Measurements from ENCODE around the gene CACNA1F.

The CACNA1F gene

DNA sequence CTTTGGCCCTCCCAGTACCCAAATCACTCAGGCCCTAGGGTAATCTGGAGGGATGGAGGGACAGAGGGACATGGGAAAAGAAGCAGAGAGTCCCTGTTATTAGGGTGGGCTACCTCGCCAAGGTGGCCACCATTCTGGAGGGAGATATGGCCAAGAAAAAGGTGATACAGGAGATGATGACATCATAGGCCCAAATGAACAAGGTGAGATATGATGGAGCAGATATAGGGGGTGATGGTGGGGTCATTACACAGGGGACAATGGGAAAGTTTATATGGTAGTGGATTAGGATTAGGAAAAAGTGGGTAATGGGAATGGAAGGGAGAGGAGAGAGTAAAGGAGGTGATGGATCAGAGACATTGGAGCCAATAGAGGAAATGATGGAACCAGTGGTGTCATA is 20.3 kb downstream of the CACNA1F start:
- no peak for TF ChIP-seq BACH2 (CRISPR knock-in tag; IDR thresholded peaks at IDR 0.05; ENCODE audit: borderline replicate concordance)
- no peak for TF ChIP-seq ZNF70 (CRISPR knock-in tag; IDR thresholded peaks at IDR 0.05)
- no peak for TF ChIP-seq PPARA (CRISPR knock-in tag; IDR thresholded peaks at IDR 0.05; ENCODE audit: borderline replicate concordance)
- TF ChIP-seq, protein P1, sequence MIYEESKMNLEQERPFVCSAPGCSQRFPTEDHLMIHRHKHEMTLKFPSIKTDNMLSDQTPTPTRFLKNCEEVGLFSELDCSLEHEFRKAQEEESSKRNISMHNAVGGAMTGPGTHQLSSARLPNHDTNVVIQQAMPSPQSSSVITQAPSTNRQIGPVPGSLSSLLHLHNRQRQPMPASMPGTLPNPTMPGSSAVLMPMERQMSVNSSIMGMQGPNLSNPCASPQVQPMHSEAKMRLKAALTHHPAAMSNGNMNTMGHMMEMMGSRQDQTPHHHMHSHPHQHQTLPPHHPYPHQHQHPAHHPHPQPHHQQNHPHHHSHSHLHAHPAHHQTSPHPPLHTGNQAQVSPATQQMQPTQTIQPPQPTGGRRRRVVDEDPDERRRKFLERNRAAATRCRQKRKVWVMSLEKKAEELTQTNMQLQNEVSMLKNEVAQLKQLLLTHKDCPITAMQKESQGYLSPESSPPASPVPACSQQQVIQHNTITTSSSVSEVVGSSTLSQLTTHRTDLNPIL (CRISPR knock-in tag; IDR thresholded peaks at IDR 0.05; ENCODE audit: low read depth), result no peak
- no peak for TF ChIP-seq GLIS3 (CRISPR knock-in tag; IDR thresholded peaks at IDR 0.05)
- TF ChIP-seq RARB (CRISPR knock-in tag; IDR thresholded peaks at IDR 0.05), result no peak
- TF ChIP-seq TCF4 (CRISPR knock-in tag; IDR thresholded peaks at IDR 0.05; ENCODE audit: borderline replicate concordance), result no peak
- no peak for TF ChIP-seq SNAI2 (CRISPR knock-in tag; IDR thresholded peaks at IDR 0.05)
- no peak for TF ChIP-seq CSDC2 (CRISPR knock-in tag; IDR thresholded peaks at IDR 0.05)
- TF ChIP-seq, protein P2, sequence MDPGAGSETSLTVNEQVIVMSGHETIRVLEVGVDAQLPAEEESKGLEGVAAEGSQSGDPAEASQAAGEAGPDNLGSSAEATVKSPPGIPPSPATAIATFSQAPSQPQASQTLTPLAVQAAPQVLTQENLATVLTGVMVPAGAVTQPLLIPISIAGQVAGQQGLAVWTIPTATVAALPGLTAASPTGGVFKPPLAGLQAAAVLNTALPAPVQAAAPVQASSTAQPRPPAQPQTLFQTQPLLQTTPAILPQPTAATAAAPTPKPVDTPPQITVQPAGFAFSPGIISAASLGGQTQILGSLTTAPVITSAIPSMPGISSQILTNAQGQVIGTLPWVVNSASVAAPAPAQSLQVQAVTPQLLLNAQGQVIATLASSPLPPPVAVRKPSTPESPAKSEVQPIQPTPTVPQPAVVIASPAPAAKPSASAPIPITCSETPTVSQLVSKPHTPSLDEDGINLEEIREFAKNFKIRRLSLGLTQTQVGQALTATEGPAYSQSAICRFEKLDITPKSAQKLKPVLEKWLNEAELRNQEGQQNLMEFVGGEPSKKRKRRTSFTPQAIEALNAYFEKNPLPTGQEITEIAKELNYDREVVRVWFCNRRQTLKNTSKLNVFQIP (CRISPR knock-in tag; IDR thresholded peaks at IDR 0.05; ENCODE audit: borderline replicate concordance, low read depth), result no peak
- no peak for TF ChIP-seq ARNTL (CRISPR knock-in tag; IDR thresholded peaks at IDR 0.05; ENCODE audit: borderline replicate concordance, low read depth)
- TF ChIP-seq ZFP30 (CRISPR knock-in tag; IDR thresholded peaks at IDR 0.05), result no peak
- no peak for TF ChIP-seq ESRRG (CRISPR knock-in tag; IDR thresholded peaks at IDR 0.05)
- TF ChIP-seq ZNF8 (CRISPR knock-in tag; IDR thresholded peaks at IDR 0.05), result no peak
- TF ChIP-seq ZFP3 (CRISPR knock-in tag; IDR thresholded peaks at IDR 0.05), result no peak
- no peak for TF ChIP-seq ISL1 (CRISPR knock-in tag; IDR thresholded peaks at IDR 0.05)
- TF ChIP-seq, protein P3, sequence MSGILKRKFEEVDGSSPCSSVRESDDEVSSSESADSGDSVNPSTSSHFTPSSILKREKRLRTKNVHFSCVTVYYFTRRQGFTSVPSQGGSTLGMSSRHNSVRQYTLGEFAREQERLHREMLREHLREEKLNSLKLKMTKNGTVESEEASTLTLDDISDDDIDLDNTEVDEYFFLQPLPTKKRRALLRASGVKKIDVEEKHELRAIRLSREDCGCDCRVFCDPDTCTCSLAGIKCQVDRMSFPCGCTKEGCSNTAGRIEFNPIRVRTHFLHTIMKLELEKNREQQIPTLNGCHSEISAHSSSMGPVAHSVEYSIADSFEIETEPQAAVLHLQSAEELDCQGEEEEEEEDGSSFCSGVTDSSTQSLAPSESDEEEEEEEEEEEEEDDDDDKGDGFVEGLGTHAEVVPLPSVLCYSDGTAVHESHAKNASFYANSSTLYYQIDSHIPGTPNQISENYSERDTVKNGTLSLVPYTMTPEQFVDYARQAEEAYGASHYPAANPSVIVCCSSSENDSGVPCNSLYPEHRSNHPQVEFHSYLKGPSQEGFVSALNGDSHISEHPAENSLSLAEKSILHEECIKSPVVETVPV (CRISPR knock-in tag; IDR thresholded peaks at IDR 0.05), result no peak
- TF ChIP-seq TOX (CRISPR knock-in tag; IDR thresholded peaks at IDR 0.05; ENCODE audit: borderline replicate concordance), result no peak
- ATAC-seq, result no peak

DNA sequence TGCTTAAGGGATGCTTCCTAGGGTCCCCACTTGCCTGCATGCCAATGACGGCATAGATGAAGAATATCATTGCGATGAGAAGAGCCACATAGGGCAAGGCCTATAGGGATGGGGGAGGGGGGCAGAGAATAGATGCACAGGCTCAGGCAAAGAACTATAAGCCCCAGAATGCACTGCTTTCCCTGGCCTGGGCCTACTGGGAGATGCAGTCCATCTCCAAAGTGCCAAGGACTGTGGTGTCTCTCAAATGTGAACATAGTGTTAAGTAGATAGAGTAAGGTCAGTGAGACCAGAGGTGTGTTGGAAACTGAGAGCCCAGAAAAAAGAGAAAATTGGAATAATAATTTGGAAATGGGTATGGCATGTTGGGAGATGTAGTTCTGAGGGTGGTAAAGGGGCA is 20.9 kb downstream of the CACNA1F start:
- TF ChIP-seq ZC3H10 (CRISPR knock-in tag; IDR thresholded peaks at IDR 0.05) (no peak), SNAI2 (CRISPR knock-in tag; IDR thresholded peaks at IDR 0.05) (no peak), PPARA (CRISPR knock-in tag; IDR thresholded peaks at IDR 0.05; ENCODE audit: borderline replicate concordance) (no peak), TOX (CRISPR knock-in tag; IDR thresholded peaks at IDR 0.05; ENCODE audit: borderline replicate concordance) (no peak), ZFP3 (CRISPR knock-in tag; IDR thresholded peaks at IDR 0.05) (no peak), BACH2 (CRISPR knock-in tag; IDR thresholded peaks at IDR 0.05; ENCODE audit: borderline replicate concordance) (no peak), GLIS3 (CRISPR knock-in tag; IDR thresholded peaks at IDR 0.05) (no peak), ZNF70 (CRISPR knock-in tag; IDR thresholded peaks at IDR 0.05) (no peak)
- TF ChIP-seq, protein P2 (CRISPR knock-in tag; IDR thresholded peaks at IDR 0.05; ENCODE audit: borderline replicate concordance, low read depth), result no peak

DNA sequence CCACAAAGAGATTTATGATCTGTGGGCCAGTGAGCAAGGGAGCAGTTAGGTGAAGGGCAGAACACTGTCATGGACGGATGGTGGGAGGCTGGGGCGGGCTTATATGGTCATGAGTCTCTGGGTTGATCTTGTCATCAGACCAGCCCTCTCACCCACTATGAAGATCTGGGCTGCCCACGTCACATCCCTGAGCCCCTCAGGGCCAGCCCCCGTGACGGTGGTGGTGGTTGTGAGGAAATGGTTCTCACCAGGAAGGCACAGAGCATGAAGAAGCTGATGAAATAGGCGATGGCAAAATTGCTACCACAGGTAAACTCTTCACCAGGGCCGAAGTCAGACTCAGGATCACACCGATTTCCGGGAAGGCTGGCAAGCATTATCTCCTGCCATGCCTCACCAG is 22.1 kb downstream of the CACNA1F start:
- TF ChIP-seq ZC3H10 (CRISPR knock-in tag; IDR thresholded peaks at IDR 0.05), result no peak
- ATAC-seq, result no peak

More for the DNA sequence above, 20.9 kb downstream of the CACNA1F start:
- ATAC-seq, result no peak

DNA sequence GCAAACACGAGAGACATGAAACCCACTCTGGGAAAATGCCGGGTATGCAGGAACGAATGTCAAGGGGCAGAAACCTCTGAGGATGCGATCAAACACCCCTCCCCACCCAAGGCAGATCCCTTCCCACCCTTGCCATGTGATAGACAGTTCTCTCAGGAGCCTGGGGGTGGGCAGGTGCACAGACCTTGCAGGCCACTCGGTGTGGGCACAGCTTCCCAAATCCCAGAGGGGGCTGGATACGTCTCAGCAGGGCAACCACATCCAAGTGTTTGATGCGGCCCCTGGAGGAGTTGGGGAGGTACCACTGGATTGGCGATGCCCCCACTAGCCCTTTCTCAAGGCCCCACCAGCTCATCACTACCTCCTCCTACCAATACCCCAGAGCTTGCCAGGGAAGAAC is 22.7 kb downstream of the CACNA1F start:
- no peak for ATAC-seq
- TF ChIP-seq GLIS3 (CRISPR knock-in tag; IDR thresholded peaks at IDR 0.05) (no peak), TCF4 (CRISPR knock-in tag; IDR thresholded peaks at IDR 0.05; ENCODE audit: borderline replicate concordance) (no peak), ZNF70 (CRISPR knock-in tag; IDR thresholded peaks at IDR 0.05) (no peak), ARNTL (CRISPR knock-in tag; IDR thresholded peaks at IDR 0.05; ENCODE audit: borderline replicate concordance, low read depth) (no peak), TOX (CRISPR knock-in tag; IDR thresholded peaks at IDR 0.05; ENCODE audit: borderline replicate concordance) (no peak), ZFP3 (CRISPR knock-in tag; IDR thresholded peaks at IDR 0.05) (no peak), RARB (CRISPR knock-in tag; IDR thresholded peaks at IDR 0.05) (no peak), OSR1 (CRISPR knock-in tag; IDR thresholded peaks at IDR 0.05) (no peak), ZNF8 (CRISPR knock-in tag; IDR thresholded peaks at IDR 0.05) (no peak)
- TF ChIP-seq, protein P4, sequence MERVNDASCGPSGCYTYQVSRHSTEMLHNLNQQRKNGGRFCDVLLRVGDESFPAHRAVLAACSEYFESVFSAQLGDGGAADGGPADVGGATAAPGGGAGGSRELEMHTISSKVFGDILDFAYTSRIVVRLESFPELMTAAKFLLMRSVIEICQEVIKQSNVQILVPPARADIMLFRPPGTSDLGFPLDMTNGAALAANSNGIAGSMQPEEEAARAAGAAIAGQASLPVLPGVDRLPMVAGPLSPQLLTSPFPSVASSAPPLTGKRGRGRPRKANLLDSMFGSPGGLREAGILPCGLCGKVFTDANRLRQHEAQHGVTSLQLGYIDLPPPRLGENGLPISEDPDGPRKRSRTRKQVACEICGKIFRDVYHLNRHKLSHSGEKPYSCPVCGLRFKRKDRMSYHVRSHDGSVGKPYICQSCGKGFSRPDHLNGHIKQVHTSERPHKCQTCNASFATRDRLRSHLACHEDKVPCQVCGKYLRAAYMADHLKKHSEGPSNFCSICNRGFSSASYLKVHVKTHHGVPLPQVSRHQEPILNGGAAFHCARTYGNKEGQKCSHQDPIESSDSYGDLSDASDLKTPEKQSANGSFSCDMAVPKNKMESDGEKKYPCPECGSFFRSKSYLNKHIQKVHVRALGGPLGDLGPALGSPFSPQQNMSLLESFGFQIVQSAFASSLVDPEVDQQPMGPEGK (CRISPR knock-in tag; IDR thresholded peaks at IDR 0.05; ENCODE audit: borderline replicate concordance), result no peak
- TF ChIP-seq, protein P5, sequence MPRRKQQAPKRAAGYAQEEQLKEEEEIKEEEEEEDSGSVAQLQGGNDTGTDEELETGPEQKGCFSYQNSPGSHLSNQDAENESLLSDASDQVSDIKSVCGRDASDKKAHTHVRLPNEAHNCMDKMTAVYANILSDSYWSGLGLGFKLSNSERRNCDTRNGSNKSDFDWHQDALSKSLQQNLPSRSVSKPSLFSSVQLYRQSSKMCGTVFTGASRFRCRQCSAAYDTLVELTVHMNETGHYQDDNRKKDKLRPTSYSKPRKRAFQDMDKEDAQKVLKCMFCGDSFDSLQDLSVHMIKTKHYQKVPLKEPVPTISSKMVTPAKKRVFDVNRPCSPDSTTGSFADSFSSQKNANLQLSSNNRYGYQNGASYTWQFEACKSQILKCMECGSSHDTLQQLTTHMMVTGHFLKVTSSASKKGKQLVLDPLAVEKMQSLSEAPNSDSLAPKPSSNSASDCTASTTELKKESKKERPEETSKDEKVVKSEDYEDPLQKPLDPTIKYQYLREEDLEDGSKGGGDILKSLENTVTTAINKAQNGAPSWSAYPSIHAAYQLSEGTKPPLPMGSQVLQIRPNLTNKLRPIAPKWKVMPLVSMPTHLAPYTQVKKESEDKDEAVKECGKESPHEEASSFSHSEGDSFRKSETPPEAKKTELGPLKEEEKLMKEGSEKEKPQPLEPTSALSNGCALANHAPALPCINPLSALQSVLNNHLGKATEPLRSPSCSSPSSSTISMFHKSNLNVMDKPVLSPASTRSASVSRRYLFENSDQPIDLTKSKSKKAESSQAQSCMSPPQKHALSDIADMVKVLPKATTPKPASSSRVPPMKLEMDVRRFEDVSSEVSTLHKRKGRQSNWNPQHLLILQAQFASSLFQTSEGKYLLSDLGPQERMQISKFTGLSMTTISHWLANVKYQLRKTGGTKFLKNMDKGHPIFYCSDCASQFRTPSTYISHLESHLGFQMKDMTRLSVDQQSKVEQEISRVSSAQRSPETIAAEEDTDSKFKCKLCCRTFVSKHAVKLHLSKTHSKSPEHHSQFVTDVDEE (CRISPR knock-in tag; IDR thresholded peaks at IDR 0.05), result no peak
- TF ChIP-seq, protein P1 (CRISPR knock-in tag; IDR thresholded peaks at IDR 0.05; ENCODE audit: low read depth), result no peak

Data from SK-N-SH treated with all-trans-retinoic acid at 6 μM for 48 hours (cell line).